GM12891 (cell line): ENCODE measurements around the gene ARHGAP24.

Source experiments
- POLR2A ChIP-seq: IDR thresholded peaks from 2 replicates; pipeline ENCODE4 v1.6.1; 2011; ENCODE audit warnings: low read depth, low read length, control low read depth
- POLR2AphosphoS5 ChIP-seq: IDR thresholded peaks from 2 replicates; pipeline ENCODE4 v1.6.1; 2011; ENCODE audit warnings: low read depth, low read length, control low read depth
- TAF1 ChIP-seq: IDR thresholded peaks from 2 replicates; pipeline ENCODE4 v1.6.1; 2011; ENCODE audit warnings: low read depth, low read length, control low read depth

- TF ChIP-seq POLR2A (no peak), POLR2AphosphoS5 (no peak), TAF1 (no peak)
Observed at GRCh38 chr4:85475631-85476233, 782 bp downstream of the ARHGAP24 start.
